HG03439 (cell line): Measurements from ENCODE around the gene TPM1.
"Not testable (repeated sequence)": the region's sequence is repeated elsewhere in the genome, so short reads cannot be mapped to it uniquely, and the experiment has no call there.

Experiments used
- ATAC-seq: cut with Tn5 transposase; IDR thresholded peaks from one replicate; pipeline ENCODE4 v1.9.1; 2021; ENCODE audit warnings: mild to moderate bottlenecking, moderate library complexity; ENCODE audit not compliant: unreplicated experiment

Gene TPM1

GRCh38 chr15:63093486-63094205 lies 51.1 kb downstream of the TPM1 start:
- peak; percentile 59 for ATAC-seq

GRCh38 chr15:63094495-63094931 lies 52.0 kb downstream of the TPM1 start:
- no peak for ATAC-seq

GRCh38 chr15:63096178-63096577 lies 53.6 kb downstream of the TPM1 start:
- no peak for ATAC-seq

GRCh38 chr15:63098901-63099300 lies 56.4 kb downstream of the TPM1 start:
- not testable (repeated sequence) for ATAC-seq

GRCh38 chr15:63099581-63099980 lies 57.0 kb downstream of the TPM1 start:
- not testable (repeated sequence) for ATAC-seq

- ATAC-seq: no peak
Observed at GRCh38 chr15:63103416-63103815, 60.9 kb downstream of the TPM1 start.

GRCh38 chr15:63104727-63105126 lies 62.2 kb downstream of the TPM1 start:
- no peak for ATAC-seq

GRCh38 chr15:63105354-63105753 lies 62.8 kb downstream of the TPM1 start:
- ATAC-seq: not testable (repeated sequence)

- ATAC-seq: no peak
Observed at GRCh38 chr15:63107895-63108546, 65.5 kb downstream of the TPM1 start.

GRCh38 chr15:63109498-63109897 lies 67.0 kb downstream of the TPM1 start:
- no peak for ATAC-seq

GRCh38 chr15:63109920-63110319 lies 67.4 kb downstream of the TPM1 start:
- ATAC-seq: no peak

GRCh38 chr15:63110428-63111026 lies 68.0 kb downstream of the TPM1 start:
- ATAC-seq: no peak

- ATAC-seq: no peak
Observed at GRCh38 chr15:63111481-63111880, 68.9 kb downstream of the TPM1 start.

- no peak for ATAC-seq
Observed at GRCh38 chr15:63112871-63113270, 70.3 kb downstream of the TPM1 start.

GRCh38 chr15:63114465-63114864 lies 71.9 kb downstream of the TPM1 start:
- ATAC-seq: no peak
